SK-N-SH (cell line): Measurements from ENCODE around the gene LAMA1.

Experiments used
- JUND ChIP-seq: IDR thresholded peaks from 2 replicates; pipeline ENCODE4 v1.4.0; 2012
- NRF1 ChIP-seq: IDR thresholded peaks from 2 replicates; pipeline ENCODE4 v1.6.1; 2012; ENCODE audit warnings: low read depth, mild to moderate bottlenecking, low read length
- POLR2AphosphoS5 ChIP-seq: IDR thresholded peaks from 2 replicates; pipeline ENCODE4 v1.6.1; 2012; ENCODE audit warnings: low read depth, low read length
- RCOR1 ChIP-seq: fragments of 150-350 bp; IDR thresholded peaks from 2 replicates; pipeline ENCODE4 v1.6.1; 2017; ENCODE audit warnings: antibody characterized with exemption, low read length
- TAF1 ChIP-seq: IDR thresholded peaks from 2 replicates; pipeline ENCODE4 v1.6.1; 2012; ENCODE audit warnings: low read depth, mild to moderate bottlenecking, low read length, moderate library complexity, borderline replicate concordance
- TEAD4 ChIP-seq: IDR thresholded peaks from 2 replicates; pipeline ENCODE4 v1.4.0; 2012; ENCODE audit warnings: mild to moderate bottlenecking, borderline replicate concordance; ENCODE audit not compliant: insufficient read depth
- TF ChIP-seq, protein P1 (sequence below): fragments of 200-600 bp; sonication (generic); IDR thresholded peaks from 2 replicates; pipeline ENCODE4 v1.6.1; 2017; ENCODE audit warnings: antibody characterized with exemption, mild to moderate bottlenecking, moderate library complexity

DNA sequence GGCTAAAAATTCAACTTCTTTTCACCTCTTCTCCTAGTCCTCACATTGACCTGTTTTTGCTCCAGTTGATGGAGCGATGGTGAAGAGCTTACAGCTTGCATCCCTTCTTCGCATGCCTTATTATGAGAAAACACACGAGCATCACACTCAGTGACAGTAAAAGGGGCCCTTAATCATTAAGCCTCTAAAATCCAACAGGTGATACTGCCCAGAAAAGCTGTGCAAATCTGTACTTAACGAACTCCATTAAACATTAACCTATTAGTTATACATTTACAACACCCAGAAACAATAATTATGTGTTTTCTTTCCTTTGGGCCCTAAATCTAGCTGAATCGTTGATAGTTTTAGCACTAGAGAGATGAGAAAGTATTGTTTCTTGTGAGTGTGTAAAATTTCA lies 54.8 kb downstream of the LAMA1 start:
- TF ChIP-seq, protein P1, sequence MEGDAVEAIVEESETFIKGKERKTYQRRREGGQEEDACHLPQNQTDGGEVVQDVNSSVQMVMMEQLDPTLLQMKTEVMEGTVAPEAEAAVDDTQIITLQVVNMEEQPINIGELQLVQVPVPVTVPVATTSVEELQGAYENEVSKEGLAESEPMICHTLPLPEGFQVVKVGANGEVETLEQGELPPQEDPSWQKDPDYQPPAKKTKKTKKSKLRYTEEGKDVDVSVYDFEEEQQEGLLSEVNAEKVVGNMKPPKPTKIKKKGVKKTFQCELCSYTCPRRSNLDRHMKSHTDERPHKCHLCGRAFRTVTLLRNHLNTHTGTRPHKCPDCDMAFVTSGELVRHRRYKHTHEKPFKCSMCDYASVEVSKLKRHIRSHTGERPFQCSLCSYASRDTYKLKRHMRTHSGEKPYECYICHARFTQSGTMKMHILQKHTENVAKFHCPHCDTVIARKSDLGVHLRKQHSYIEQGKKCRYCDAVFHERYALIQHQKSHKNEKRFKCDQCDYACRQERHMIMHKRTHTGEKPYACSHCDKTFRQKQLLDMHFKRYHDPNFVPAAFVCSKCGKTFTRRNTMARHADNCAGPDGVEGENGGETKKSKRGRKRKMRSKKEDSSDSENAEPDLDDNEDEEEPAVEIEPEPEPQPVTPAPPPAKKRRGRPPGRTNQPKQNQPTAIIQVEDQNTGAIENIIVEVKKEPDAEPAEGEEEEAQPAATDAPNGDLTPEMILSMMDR = no peak
- TF ChIP-seq TEAD4 = no peak
- TF ChIP-seq POLR2AphosphoS5 = no peak
- TF ChIP-seq TAF1 = no peak
- no peak for TF ChIP-seq JUND
- no peak for TF ChIP-seq NRF1
- TF ChIP-seq RCOR1 = no peak
